HL-60 (cell line): ENCODE data around the gene ADAMTSL3.

Experiments used
- GABPA ChIP-seq: IDR thresholded peaks from 2 replicates; pipeline ENCODE4 v1.6.1; 2012; ENCODE audit warnings: low read depth
- POLR2AphosphoS5 ChIP-seq: IDR thresholded peaks from 2 replicates; pipeline ENCODE4 v1.6.1; 2012; ENCODE audit warnings: low read depth
- SPI1 ChIP-seq: IDR thresholded peaks from 2 replicates; pipeline ENCODE4 v1.6.1; 2012; ENCODE audit warnings: low read depth, mild to moderate bottlenecking, borderline replicate concordance
- TF ChIP-seq, protein P1 (sequence below): IDR thresholded peaks from one replicate; pipeline ENCODE4 v1.5.1; 2011; ENCODE audit warnings: low read length, control low read depth, inconsistent platforms; ENCODE audit not compliant: insufficient read depth
- TF ChIP-seq, protein P2 (sequence below): IDR thresholded peaks from 2 replicates; pipeline ENCODE4 v1.6.1; 2012; ENCODE audit warnings: low read depth; ENCODE audit not compliant: insufficient replicate concordance

DNA sequence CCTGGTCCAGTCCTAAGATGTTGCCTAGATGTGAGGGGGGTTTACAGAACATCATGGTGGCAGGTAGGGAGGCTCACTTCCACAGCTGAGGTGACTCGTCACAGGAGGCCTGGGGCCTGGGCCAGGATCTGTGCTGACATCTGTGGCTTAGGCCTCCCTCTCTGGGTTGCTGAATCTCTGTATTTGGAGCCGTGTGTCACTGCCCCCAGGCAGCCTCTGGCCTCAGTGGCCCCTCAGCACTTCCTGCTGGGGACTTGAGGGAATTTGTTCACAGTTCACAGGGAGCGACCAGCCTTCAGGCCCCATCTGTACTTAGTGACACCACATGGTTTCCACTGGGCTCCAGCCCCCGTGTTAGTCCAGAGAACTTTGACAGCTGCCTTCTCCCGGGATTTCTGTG, 41.7 kb upstream of the ADAMTSL3 start:
- TF ChIP-seq, protein P1, sequence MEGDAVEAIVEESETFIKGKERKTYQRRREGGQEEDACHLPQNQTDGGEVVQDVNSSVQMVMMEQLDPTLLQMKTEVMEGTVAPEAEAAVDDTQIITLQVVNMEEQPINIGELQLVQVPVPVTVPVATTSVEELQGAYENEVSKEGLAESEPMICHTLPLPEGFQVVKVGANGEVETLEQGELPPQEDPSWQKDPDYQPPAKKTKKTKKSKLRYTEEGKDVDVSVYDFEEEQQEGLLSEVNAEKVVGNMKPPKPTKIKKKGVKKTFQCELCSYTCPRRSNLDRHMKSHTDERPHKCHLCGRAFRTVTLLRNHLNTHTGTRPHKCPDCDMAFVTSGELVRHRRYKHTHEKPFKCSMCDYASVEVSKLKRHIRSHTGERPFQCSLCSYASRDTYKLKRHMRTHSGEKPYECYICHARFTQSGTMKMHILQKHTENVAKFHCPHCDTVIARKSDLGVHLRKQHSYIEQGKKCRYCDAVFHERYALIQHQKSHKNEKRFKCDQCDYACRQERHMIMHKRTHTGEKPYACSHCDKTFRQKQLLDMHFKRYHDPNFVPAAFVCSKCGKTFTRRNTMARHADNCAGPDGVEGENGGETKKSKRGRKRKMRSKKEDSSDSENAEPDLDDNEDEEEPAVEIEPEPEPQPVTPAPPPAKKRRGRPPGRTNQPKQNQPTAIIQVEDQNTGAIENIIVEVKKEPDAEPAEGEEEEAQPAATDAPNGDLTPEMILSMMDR: no peak
- TF ChIP-seq, protein P2, sequence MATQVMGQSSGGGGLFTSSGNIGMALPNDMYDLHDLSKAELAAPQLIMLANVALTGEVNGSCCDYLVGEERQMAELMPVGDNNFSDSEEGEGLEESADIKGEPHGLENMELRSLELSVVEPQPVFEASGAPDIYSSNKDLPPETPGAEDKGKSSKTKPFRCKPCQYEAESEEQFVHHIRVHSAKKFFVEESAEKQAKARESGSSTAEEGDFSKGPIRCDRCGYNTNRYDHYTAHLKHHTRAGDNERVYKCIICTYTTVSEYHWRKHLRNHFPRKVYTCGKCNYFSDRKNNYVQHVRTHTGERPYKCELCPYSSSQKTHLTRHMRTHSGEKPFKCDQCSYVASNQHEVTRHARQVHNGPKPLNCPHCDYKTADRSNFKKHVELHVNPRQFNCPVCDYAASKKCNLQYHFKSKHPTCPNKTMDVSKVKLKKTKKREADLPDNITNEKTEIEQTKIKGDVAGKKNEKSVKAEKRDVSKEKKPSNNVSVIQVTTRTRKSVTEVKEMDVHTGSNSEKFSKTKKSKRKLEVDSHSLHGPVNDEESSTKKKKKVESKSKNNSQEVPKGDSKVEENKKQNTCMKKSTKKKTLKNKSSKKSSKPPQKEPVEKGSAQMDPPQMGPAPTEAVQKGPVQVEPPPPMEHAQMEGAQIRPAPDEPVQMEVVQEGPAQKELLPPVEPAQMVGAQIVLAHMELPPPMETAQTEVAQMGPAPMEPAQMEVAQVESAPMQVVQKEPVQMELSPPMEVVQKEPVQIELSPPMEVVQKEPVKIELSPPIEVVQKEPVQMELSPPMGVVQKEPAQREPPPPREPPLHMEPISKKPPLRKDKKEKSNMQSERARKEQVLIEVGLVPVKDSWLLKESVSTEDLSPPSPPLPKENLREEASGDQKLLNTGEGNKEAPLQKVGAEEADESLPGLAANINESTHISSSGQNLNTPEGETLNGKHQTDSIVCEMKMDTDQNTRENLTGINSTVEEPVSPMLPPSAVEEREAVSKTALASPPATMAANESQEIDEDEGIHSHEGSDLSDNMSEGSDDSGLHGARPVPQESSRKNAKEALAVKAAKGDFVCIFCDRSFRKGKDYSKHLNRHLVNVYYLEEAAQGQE: no peak
- no peak for TF ChIP-seq POLR2AphosphoS5
- TF ChIP-seq GABPA: no peak
- TF ChIP-seq SPI1: no peak
